ENCODE data around the gene MAT2B. TPM values are rescaled to one million over a fixed set of nuclear protein-coding genes. Genes with fewer than 3 reads are reported as not detected.

The MAT2B gene
- polyA plus RNA-seq, 1 donor (not counting 4 experiments of a cell fraction or from before 2014, with no cell fraction given): 68.5 TPM

DNA sequence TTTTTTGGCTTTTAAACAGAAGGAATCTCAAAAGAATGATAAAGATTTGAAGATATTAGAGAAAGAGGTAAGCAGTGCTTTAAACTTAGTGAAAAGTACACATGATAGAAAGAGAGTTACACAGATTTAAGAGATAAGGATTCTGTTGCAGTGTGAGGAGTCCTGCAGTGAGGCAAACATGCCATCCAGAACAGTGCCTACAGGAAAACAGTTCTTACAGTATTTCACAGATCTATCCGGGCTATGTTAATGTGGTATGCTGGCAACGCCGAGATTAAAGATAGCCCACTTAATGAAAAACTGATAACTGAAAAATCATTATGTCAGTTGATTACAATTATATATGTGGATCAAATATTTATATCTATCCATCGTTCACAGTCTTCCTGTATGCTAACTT lies 37.7 kb upstream of the MAT2B start:
- H2AFZ ChIP-seq (ENCODE audit: control insufficient read depth, low read length): peak overlapping the region; percentile 45
- FAIRE-seq: no peak
- dilution Hi-C loops (cut with MboI; ENCODE audit: extremely low pct_ligation_motif_present, low sequenced_read_pairs): no loop called here

DNA sequence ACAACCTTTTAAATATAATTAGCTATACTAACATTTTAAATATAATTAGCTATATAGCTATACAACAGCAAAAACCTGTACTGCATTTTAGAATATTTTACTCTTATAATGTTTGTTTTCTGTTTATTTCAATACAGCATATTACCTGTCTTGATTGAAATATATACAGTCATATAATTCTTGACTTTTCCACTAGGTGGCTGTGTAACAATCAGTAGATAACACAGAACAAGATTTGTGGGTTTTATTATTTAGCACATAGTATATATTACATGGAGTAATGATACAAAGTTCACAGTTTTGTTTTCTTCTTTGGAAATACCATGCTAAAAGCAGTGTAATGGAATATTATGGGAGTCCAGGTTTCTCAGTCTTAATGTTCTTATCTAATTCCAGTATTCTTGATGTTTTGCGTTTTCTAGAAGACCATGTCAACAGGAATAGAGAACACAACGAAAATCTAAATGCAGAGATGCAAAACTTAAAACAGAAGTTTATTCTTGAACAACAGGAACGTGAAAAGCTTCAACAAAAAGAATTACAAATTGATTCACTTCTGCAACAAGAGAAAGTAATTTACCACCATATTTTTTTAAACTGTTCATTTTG lies 31.7 kb upstream of the MAT2B start:
- H3K9ac ChIP-seq (ENCODE audit: control insufficient read depth, extremely low read depth, insufficient read depth, low read length): no peak overlapping the region
- H3K79me2 ChIP-seq (ENCODE audit: control insufficient read depth, insufficient read depth, low read length): no peaks in the 10 kb centered on the region
- peaks cover 5% of the 10 kb centered on the region for H3K4me1 ChIP-seq (ENCODE audit: control insufficient read depth, extremely low read depth, insufficient read depth, low read length)
- H3K27ac ChIP-seq (ENCODE audit: control insufficient read depth, insufficient read depth, low read length): no peak overlapping the region
- H2AFZ ChIP-seq (ENCODE audit: control insufficient read depth, low read length): no peak overlapping the region
- no peaks in the 10 kb centered on the region for H4K20me1 ChIP-seq (ENCODE audit: control insufficient read depth, extremely low read depth, insufficient read depth, low read length)
- H3K9me3 ChIP-seq (ENCODE audit: control insufficient read depth, low read depth, low read length): no peaks in the 10 kb centered on the region
- no peak overlapping the region for H3K4me2 ChIP-seq (ENCODE audit: control insufficient read depth, extremely low read depth, insufficient read depth, low read depth, low read length)
- no peak for FAIRE-seq
- no peak for TF ChIP-seq EZH2 (IDR thresholded peaks at IDR 0.05; ENCODE audit: low read length)
- TF ChIP-seq, protein P1, sequence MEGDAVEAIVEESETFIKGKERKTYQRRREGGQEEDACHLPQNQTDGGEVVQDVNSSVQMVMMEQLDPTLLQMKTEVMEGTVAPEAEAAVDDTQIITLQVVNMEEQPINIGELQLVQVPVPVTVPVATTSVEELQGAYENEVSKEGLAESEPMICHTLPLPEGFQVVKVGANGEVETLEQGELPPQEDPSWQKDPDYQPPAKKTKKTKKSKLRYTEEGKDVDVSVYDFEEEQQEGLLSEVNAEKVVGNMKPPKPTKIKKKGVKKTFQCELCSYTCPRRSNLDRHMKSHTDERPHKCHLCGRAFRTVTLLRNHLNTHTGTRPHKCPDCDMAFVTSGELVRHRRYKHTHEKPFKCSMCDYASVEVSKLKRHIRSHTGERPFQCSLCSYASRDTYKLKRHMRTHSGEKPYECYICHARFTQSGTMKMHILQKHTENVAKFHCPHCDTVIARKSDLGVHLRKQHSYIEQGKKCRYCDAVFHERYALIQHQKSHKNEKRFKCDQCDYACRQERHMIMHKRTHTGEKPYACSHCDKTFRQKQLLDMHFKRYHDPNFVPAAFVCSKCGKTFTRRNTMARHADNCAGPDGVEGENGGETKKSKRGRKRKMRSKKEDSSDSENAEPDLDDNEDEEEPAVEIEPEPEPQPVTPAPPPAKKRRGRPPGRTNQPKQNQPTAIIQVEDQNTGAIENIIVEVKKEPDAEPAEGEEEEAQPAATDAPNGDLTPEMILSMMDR (optimal IDR thresholded peaks at IDR 0.05 in 1 of 3, IDR thresholded peaks at IDR 0.05 in 1 of 3, conservative IDR thresholded peaks at IDR 0.05 in 1 of 3; ENCODE audit: extremely low read depth in 1 of 3, insufficient read depth in 2 of 3, low read length in 3 of 3): peak in 1 of 3 experiments; percentile 17
- DNase-seq (ENCODE audit: low read depth, low spot score): no peak
- peaks cover 0 to 17% of the 10 kb centered on the region in 2 experiments for H3K36me3 ChIP-seq (ENCODE audit: control insufficient read depth in 2 of 2, extremely low read depth in 1 of 2, insufficient read depth in 2 of 2, low read length in 2 of 2)
- dilution Hi-C loops (cut with MboI; ENCODE audit: extremely low pct_ligation_motif_present, low sequenced_read_pairs): no loop called here
- no peaks in the 10 kb centered on the region for H3K9me1 ChIP-seq (ENCODE audit: control insufficient read depth, extremely low read depth, insufficient read depth, low read length)
- no peaks in the 10 kb centered on the region for H3K27me3 ChIP-seq (ENCODE audit: control insufficient read depth, extremely low read depth, insufficient read depth, low read length)
- no peak overlapping the region for H3K4me3 ChIP-seq (ENCODE audit: control insufficient read depth in 2 of 3, extremely low read depth in 1 of 3, insufficient read depth in 2 of 3, low read depth in 1 of 3, low read length in 3 of 3)

More for the DNA sequence above, 37.7 kb upstream of the MAT2B start:
- Histone ChIP-seq H3K27me3 (ENCODE audit: control insufficient read depth, extremely low read depth, insufficient read depth, low read length) (no peaks in the 10 kb centered on the region), H3K4me2 (ENCODE audit: control insufficient read depth, extremely low read depth, insufficient read depth, low read depth, low read length) (no peak overlapping the region), H3K4me3 (ENCODE audit: control insufficient read depth in 2 of 3, extremely low read depth in 1 of 3, insufficient read depth in 2 of 3, low read depth in 1 of 3, low read length in 3 of 3) (no peak overlapping the region), H3K9me3 (ENCODE audit: control insufficient read depth, low read depth, low read length) (no peaks in the 10 kb centered on the region), H3K4me1 (ENCODE audit: control insufficient read depth, extremely low read depth, insufficient read depth, low read length) (no peaks in the 10 kb centered on the region), H3K27ac (ENCODE audit: control insufficient read depth, insufficient read depth, low read length) (no peak overlapping the region), H3K36me3 (ENCODE audit: control insufficient read depth in 2 of 2, extremely low read depth in 1 of 2, insufficient read depth in 2 of 2, low read length in 2 of 2) (peaks cover 0 to 4% of the 10 kb centered on the region in 2 experiments), H3K9me1 (ENCODE audit: control insufficient read depth, extremely low read depth, insufficient read depth, low read length) (no peaks in the 10 kb centered on the region), H4K20me1 (ENCODE audit: control insufficient read depth, extremely low read depth, insufficient read depth, low read length) (no peaks in the 10 kb centered on the region), H3K79me2 (ENCODE audit: control insufficient read depth, insufficient read depth, low read length) (peaks cover 15% of the 10 kb centered on the region), H3K9ac (ENCODE audit: control insufficient read depth, extremely low read depth, insufficient read depth, low read length) (no peak overlapping the region)
- TF ChIP-seq, protein P1 (optimal IDR thresholded peaks at IDR 0.05 in 1 of 3, IDR thresholded peaks at IDR 0.05 in 1 of 3, conservative IDR thresholded peaks at IDR 0.05 in 1 of 3; ENCODE audit: extremely low read depth in 1 of 3, insufficient read depth in 2 of 3, low read length in 3 of 3): no peak
- TF ChIP-seq EZH2 (IDR thresholded peaks at IDR 0.05; ENCODE audit: low read length): no peak
- no peak for DNase-seq (ENCODE audit: low read depth, low spot score)
